HCT116 (cell line): Measurements from ENCODE around the gene SERPINB6. TPM values are rescaled to one million over a fixed set of nuclear protein-coding genes. Genes with fewer than 3 reads are reported as not detected.

Experiments used
- ATAC-seq: fragments of 200-7000 bp; cut with Tn5 transposase; 2 replicates; pipeline ENCODE4 v1.9.1; 2020; ENCODE audit warnings: mild to moderate bottlenecking, moderate library complexity
- BruUV-seq: library from RNA; stranded (reverse); fragments of 400-500 nt; replicated peaks from 2 replicates; lab custom pipeline; 2021; lab: Mats Ljungman, UMichigan
- CTCF ChIA-PET: fragments of 300-600 bp; sonication (Branson Sonifier 250); formaldehyde crosslinking; loops from one replicate; lab custom pipeline; 2021; ENCODE audit warnings: antibody characterized with exemption; lab: Charles Lee
- POLR2A ChIA-PET: fragments of 300-600, 350-600 bp; sonication (Branson Sonifier 250); formaldehyde crosslinking; loops from one replicate; lab custom pipeline; 2021; ENCODE audit warnings: antibody characterized with exemption; lab: Charles Lee
- RAD21 ChIA-PET, 2 experiments: fragments of 300-600 bp; sonication (Branson Sonifier 250); formaldehyde crosslinking; loops; one replicate each; lab custom pipeline; 2023; ENCODE audit warnings: low total read pairs in 2 of 2; ENCODE audit not compliant: uncharacterized antibody in 2 of 2, unreplicated experiment in 2 of 2, low non-redundant PET in 1 of 2; lab: Charles Lee
- DNase-seq: peaks from one replicate; pipeline ENCODE4 v3.0.0-alpha.2; 2010; ENCODE audit warnings: low read depth, low spot score
- H2AFZ ChIP-seq: fragments of 200-600 bp; shearing (Covaris generic), sonication (generic); 2 replicates; pipeline ENCODE4 v1.6.1; 2017; ENCODE audit warnings: low read depth, mixed run types, mixed read lengths, antibody characterized with exemption, low read length; ENCODE audit not compliant: poor library complexity, severe bottlenecking
- H3K27ac ChIP-seq: 2 replicates; pipeline ENCODE4 v1.5.1; 2012; ENCODE audit warnings: low read depth, low read length
- H3K27me3 ChIP-seq: fragments of 200-600 bp; sonication (generic); 2 replicates; pipeline ENCODE4 v1.6.1; 2016; ENCODE audit warnings: mixed run types, low read length, mixed read lengths; ENCODE audit not compliant: insufficient read depth
- H3K36me3 ChIP-seq, 2 experiments: fragments of 200-500 bp in 1 of 2; fragments of 200-600 bp in 1 of 2; sonication (Bioruptor generic) in 1 of 2; sonication (generic) in 1 of 2; 2 replicates each; pipeline versions ENCODE4 v1.5.1 to v1.6.1; 2014 to 2016; ENCODE audit warnings: low read length in 2 of 2, inconsistent platforms in 1 of 2, mixed read lengths in 1 of 2, mixed run types in 1 of 2; ENCODE audit not compliant: insufficient read depth in 2 of 2, control insufficient read depth in 1 of 2
- H3K4me1 ChIP-seq, 2 experiments: fragments of 200-600 bp in 1 of 2; sonication (generic) in 1 of 2; 2 replicates each; pipeline versions ENCODE4 v1.5.1 to v1.6.1; 2012 to 2017; ENCODE audit warnings: low read length in 2 of 2, inconsistent platforms in 1 of 2, mild to moderate bottlenecking in 1 of 2, mixed read lengths in 1 of 2, mixed run types in 1 of 2, moderate library complexity in 1 of 2; ENCODE audit not compliant: insufficient read depth in 2 of 2, control insufficient read depth in 1 of 2
- H3K4me2 ChIP-seq: fragments of 200-600 bp; sonication (generic); 2 replicates; pipeline ENCODE4 v1.6.1; 2017; ENCODE audit warnings: mixed run types, low read length, mixed read lengths
- H3K4me3 ChIP-seq, 2 experiments: fragments of 200-600 bp in 1 of 2; sonication (generic) in 1 of 2; replicated peaks in 1 of 2; 2 replicates each; pipeline ENCODE4 v1.5.1; 2011 to 2016; ENCODE audit warnings: low read length in 2 of 2, control low read depth in 1 of 2, low read depth in 1 of 2, mild to moderate bottlenecking in 1 of 2, mixed read lengths in 1 of 2, mixed run types in 1 of 2
- H3K79me2 ChIP-seq: fragments of 200-600 bp; sonication (generic); 2 replicates; pipeline ENCODE4 v1.6.1; 2017; ENCODE audit warnings: mild to moderate bottlenecking, mixed run types, low read length, moderate library complexity, mixed read lengths; ENCODE audit not compliant: insufficient read depth
- H3K9ac ChIP-seq: fragments of 200-600 bp; sonication (generic); 2 replicates; pipeline ENCODE4 v1.6.1; 2016; ENCODE audit warnings: low read length, mixed read lengths
- H3K9me2 ChIP-seq: fragments of 200-600 bp; sonication (generic), shearing (Covaris generic); 2 replicates; pipeline ENCODE4 v1.6.1; 2017; ENCODE audit warnings: mixed run types, mild to moderate bottlenecking, moderate library complexity; ENCODE audit not compliant: insufficient read depth
- H3K9me3 ChIP-seq, 2 experiments: fragments of 200-500 bp in 1 of 2; fragments of 200-600 bp in 1 of 2; sonication (Bioruptor generic) in 1 of 2; sonication (generic) in 1 of 2; 2 replicates each; pipeline ENCODE4 v1.6.1; 2014 to 2017; ENCODE audit warnings: low read length in 2 of 2, mixed read lengths in 2 of 2, inconsistent platforms in 1 of 2, low read depth in 1 of 2, mild to moderate bottlenecking in 1 of 2, mixed run types in 1 of 2, moderate library complexity in 1 of 2; ENCODE audit not compliant: control insufficient read depth in 1 of 2, insufficient read depth in 1 of 2
- H4K20me1 ChIP-seq: fragments of 200-600 bp; sonication (generic), shearing (Covaris generic); 2 replicates; pipeline ENCODE4 v1.6.1; 2017; ENCODE audit warnings: mixed run types, mild to moderate bottlenecking, moderate library complexity; ENCODE audit not compliant: insufficient read depth
- CEBPB ChIP-seq: IDR thresholded peaks from 2 replicates; pipeline ENCODE4 v1.6.1; 2012; ENCODE audit warnings: low read depth
- CTCF ChIP-seq, 3 experiments: fragments of 200-600 bp in 1 of 3; sonication (generic) in 1 of 3; IDR thresholded peaks in 2 of 3; conservative IDR thresholded peaks in 1 of 3; 2 replicates each; pipeline ENCODE4 v1.5.1; 2012 to 2017; ENCODE audit warnings: low read depth in 2 of 3, low read length in 2 of 3, antibody characterized with exemption in 1 of 3, borderline replicate concordance in 1 of 3, control low read depth in 1 of 3, mild to moderate bottlenecking in 1 of 3, mixed read lengths in 1 of 3, mixed run types in 1 of 3, moderate library complexity in 1 of 3; ENCODE audit not compliant: insufficient read depth in 1 of 3
- EGR1 ChIP-seq: IDR thresholded peaks from 2 replicates; pipeline ENCODE4 v1.6.1; 2012; ENCODE audit warnings: low read depth
- ELF1 ChIP-seq: IDR thresholded peaks from 2 replicates; pipeline ENCODE4 v1.6.1; 2012; ENCODE audit warnings: low read depth, borderline replicate concordance
- FOSL1 ChIP-seq: IDR thresholded peaks from 2 replicates; pipeline ENCODE4 v1.6.1; 2012; ENCODE audit warnings: low read depth
- MAX ChIP-seq: IDR thresholded peaks from 2 replicates; pipeline ENCODE4 v1.6.1; 2012
- POLR2A ChIP-seq: IDR thresholded peaks from 2 replicates; pipeline ENCODE4 v1.7.0; 2011; ENCODE audit warnings: borderline replicate concordance; ENCODE audit not compliant: insufficient read depth, insufficient read length; ENCODE audit errors: extremely low read depth
- REST ChIP-seq: IDR thresholded peaks from 2 replicates; pipeline ENCODE4 v1.6.1; 2012; ENCODE audit warnings: low read depth
- SIN3A ChIP-seq: IDR thresholded peaks from 2 replicates; pipeline ENCODE4 v1.6.1; 2012; ENCODE audit warnings: low read depth
- SP1 ChIP-seq: IDR thresholded peaks from 2 replicates; pipeline ENCODE4 v1.6.1; 2012; ENCODE audit warnings: low read depth
- TCF7L2 ChIP-seq: IDR thresholded peaks from 2 replicates; pipeline ENCODE4 v1.7.0; 2011; ENCODE audit warnings: borderline replicate concordance, inconsistent platforms; ENCODE audit not compliant: insufficient read depth, insufficient read length; ENCODE audit errors: extremely low read depth
- YY1 ChIP-seq: IDR thresholded peaks from 2 replicates; pipeline ENCODE4 v1.6.1; 2011; ENCODE audit warnings: low read length, low read depth, moderate library complexity, mild to moderate bottlenecking; ENCODE audit not compliant: insufficient replicate concordance; ENCODE audit errors: extremely low read depth
- ZBTB33 ChIP-seq: IDR thresholded peaks from 2 replicates; pipeline ENCODE4 v1.6.1; 2011; ENCODE audit warnings: mild to moderate bottlenecking, low read length, moderate library complexity; ENCODE audit not compliant: insufficient replicate concordance; ENCODE audit errors: extremely low read depth
- intact Hi-C: fragments of 100-400 bp; cut with micrococcal nuclease; formaldehyde crosslinking; loops from 2 replicates; pipeline ENCODE4 v1.10.0; 2022
- total RNA-seq: library from RNA; stranded (reverse); gene quantifications from one replicate; pipeline ENCODE4 v1.2.1, GENCODE V29; 2021; ENCODE audit not compliant: unreplicated experiment

Gene SERPINB6
- total RNA-seq, 1 experiment from 2014 or later = 103 TPM

- CTCF ChIA-PET = no interaction called here
- POLR2A ChIA-PET = no interaction called here
Observed at GRCh38 chr6:3005874-3006273, 34.5 kb upstream of the SERPINB6 start.

More at GRCh38 chr6:3005874-3006273, 34.5 kb upstream of the SERPINB6 start:
- TF ChIP-seq ZBTB33 (no peak), EGR1 (no peak), FOSL1 (no peak), MAX (no peak), REST (no peak), SP1 (no peak), YY1 (no peak), POLR2A (no peak), TCF7L2 (no peak), CTCF (IDR thresholded peaks at IDR 0.05 in 2 of 3, conservative IDR thresholded peaks at IDR 0.05 in 1 of 3; ENCODE audit: borderline replicate concordance in 1 of 3, insufficient read depth in 1 of 3, low read depth in 2 of 3, low read length in 2 of 3) (no peak), ELF1 (no peak), SIN3A (no peak), CEBPB (no peak)
- Histone ChIP-seq H2AFZ (no peak overlapping the region), H4K20me1 (no peaks in the 10 kb centered on the region), H3K4me3 (no peak overlapping the region), H3K27ac (no peak overlapping the region), H3K36me3 (peaks cover 18 to 51% of the 10 kb centered on the region in 2 experiments), H3K9ac (no peak overlapping the region), H3K79me2 (peaks cover 29% of the 10 kb centered on the region), H3K4me1 (peaks cover 10 to 14% of the 10 kb centered on the region in 2 experiments), H3K27me3 (no peaks in the 10 kb centered on the region), H3K9me2 (no peaks in the 10 kb centered on the region), H3K4me2 (no peak overlapping the region), H3K9me3 (no peaks in the 10 kb centered on the region)
- intact Hi-C loops = no loop called here
- ATAC-seq (no peak), DNase-seq (no peak)
- RAD21 ChIA-PET = no interaction called here
- no TSS peak for BruUV-seq
